Measurements from ENCODE around the gene DYNC2H1. TPM values are rescaled to one million over a fixed set of nuclear protein-coding genes. Genes with fewer than 3 reads are reported as not detected.

DYNC2H1 gene
- total and polyA plus RNA-seq, 4 donors: 0.77 to 3.3 (median 2.1) TPM

- Histone ChIP-seq H3K27ac (ENCODE audit: low read depth in 1 of 2, low read length in 2 of 2) (no peak overlapping the region), H3K9ac (ENCODE audit: low read depth in 1 of 2, low read length in 2 of 2) (no peak overlapping the region), H3K36me3 (ENCODE audit: control insufficient read depth in 4 of 4, insufficient read depth in 3 of 4, low read depth in 1 of 4, low read length in 3 of 4) (peaks cover 0 to 4% (median 1%) of the 10 kb centered on the region in 4 donors), H3K4me1 (ENCODE audit: control insufficient read depth in 4 of 4, insufficient read depth in 4 of 4, low read length in 3 of 4) (peaks cover 0 to 7% (median 1%) of the 10 kb centered on the region in 4 donors), H3K9me3 (ENCODE audit: control insufficient read depth in 4 of 4, low read length in 3 of 4) (no peaks in the 10 kb centered on the region), H3K4me3 (ENCODE audit: low read depth in 1 of 3, low read length in 3 of 3) (no peak overlapping the region), H3K27me3 (ENCODE audit: control insufficient read depth in 4 of 4, insufficient read depth in 4 of 4, low read length in 3 of 4) (no peaks in the 10 kb centered on the region)
- no peak for DNase-seq (ENCODE audit: low spot score)
- 82% methylated on average over 2 of the region's 2 CpGs for WGBS
- TF ChIP-seq HNF4A (conservative IDR thresholded peaks at IDR 0.05): no peak
- no peak for TF ChIP-seq ZBTB33 (IDR thresholded peaks at IDR 0.05)
- no peak for TF ChIP-seq SP1 (IDR thresholded peaks at IDR 0.05)
- TF ChIP-seq CTCF (IDR thresholded peaks at IDR 0.05; ENCODE audit: low read depth, low read length, missing input control): no peak
- no peak for TF ChIP-seq GABPA (IDR thresholded peaks at IDR 0.05 in 1 of 2, conservative IDR thresholded peaks at IDR 0.05 in 1 of 2)
- no peak for TF ChIP-seq FOXA2 (IDR thresholded peaks at IDR 0.05)
- TF ChIP-seq NR2F2 (IDR thresholded peaks at IDR 0.05): no peak
- TF ChIP-seq TAF1 (conservative IDR thresholded peaks at IDR 0.05): no peak
- TF ChIP-seq MAX (IDR thresholded peaks at IDR 0.05): no peak
- TF ChIP-seq YY1 (IDR thresholded peaks at IDR 0.05): no peak
- no peak for TF ChIP-seq JUND (IDR thresholded peaks at IDR 0.05)
- TF ChIP-seq EGR1 (IDR thresholded peaks at IDR 0.05; ENCODE audit: low read depth in 2 of 2): no peak
- no peak for TF ChIP-seq REST (IDR thresholded peaks at IDR 0.05)
- no peak for TF ChIP-seq FOXA1 (IDR thresholded peaks at IDR 0.05)
- TF ChIP-seq HNF4G (IDR thresholded peaks at IDR 0.05): no peak
- TF ChIP-seq ATF3 (IDR thresholded peaks at IDR 0.05): no peak
Measured at GRCh38 chr11:103069367-103069766, 39.9 kb upstream of the DYNC2H1 start.

GRCh38 chr11:103070142-103070541 is 39.1 kb upstream of the DYNC2H1 start:
- no peak overlapping the region for H3K9ac ChIP-seq (ENCODE audit: low read depth in 1 of 2, low read length in 2 of 2)
- no peak for TF ChIP-seq FOXA2 (IDR thresholded peaks at IDR 0.05)
- TF ChIP-seq MAX (IDR thresholded peaks at IDR 0.05): no peak
- TF ChIP-seq RXRA (IDR thresholded peaks at IDR 0.05): no peak
- TF ChIP-seq TAF1 (conservative IDR thresholded peaks at IDR 0.05): no peak
- TF ChIP-seq NR2F2 (IDR thresholded peaks at IDR 0.05): no peak
- no peak for TF ChIP-seq JUND (IDR thresholded peaks at IDR 0.05)
- TF ChIP-seq EGR1 (IDR thresholded peaks at IDR 0.05; ENCODE audit: low read depth in 2 of 2): no peak
- TF ChIP-seq FOXA1 (IDR thresholded peaks at IDR 0.05): no peak
- no peak for TF ChIP-seq HNF4A (conservative IDR thresholded peaks at IDR 0.05)
- TF ChIP-seq YY1 (IDR thresholded peaks at IDR 0.05): no peak
- TF ChIP-seq ZBTB33 (IDR thresholded peaks at IDR 0.05): no peak
- no peak for TF ChIP-seq GABPA (IDR thresholded peaks at IDR 0.05 in 1 of 2, conservative IDR thresholded peaks at IDR 0.05 in 1 of 2)
- no peak for TF ChIP-seq CTCF (IDR thresholded peaks at IDR 0.05; ENCODE audit: low read depth, low read length, missing input control)

More at GRCh38 chr11:103070142-103070541, 39.1 kb upstream of the DYNC2H1 start:
- H3K36me3 ChIP-seq (ENCODE audit: control insufficient read depth in 4 of 4, insufficient read depth in 3 of 4, low read depth in 1 of 4, low read length in 3 of 4): peaks cover 0 to 4% (median 1%) of the 10 kb centered on the region in 4 donors
- H3K9me3 ChIP-seq (ENCODE audit: control insufficient read depth in 4 of 4, low read length in 3 of 4): no peaks in the 10 kb centered on the region
- no peak overlapping the region for H3K4me3 ChIP-seq (ENCODE audit: low read depth in 1 of 3, low read length in 3 of 3)
- no peak for DNase-seq (ENCODE audit: low spot score)
- peaks cover 0 to 7% (median 1%) of the 10 kb centered on the region in 4 donors for H3K4me1 ChIP-seq (ENCODE audit: control insufficient read depth in 4 of 4, insufficient read depth in 4 of 4, low read length in 3 of 4)
- H3K27ac ChIP-seq (ENCODE audit: low read depth in 1 of 2, low read length in 2 of 2): no peak overlapping the region
- H3K27me3 ChIP-seq (ENCODE audit: control insufficient read depth in 4 of 4, insufficient read depth in 4 of 4, low read length in 3 of 4): no peaks in the 10 kb centered on the region

Data from liver (tissue), 9 donors.